ENCODE data around the gene TMEM223.
"Not testable (repeated sequence)": the region's sequence is repeated elsewhere in the genome, so short reads cannot be mapped to it uniquely, and the experiment has no call there.

The TMEM223 gene

DNA sequence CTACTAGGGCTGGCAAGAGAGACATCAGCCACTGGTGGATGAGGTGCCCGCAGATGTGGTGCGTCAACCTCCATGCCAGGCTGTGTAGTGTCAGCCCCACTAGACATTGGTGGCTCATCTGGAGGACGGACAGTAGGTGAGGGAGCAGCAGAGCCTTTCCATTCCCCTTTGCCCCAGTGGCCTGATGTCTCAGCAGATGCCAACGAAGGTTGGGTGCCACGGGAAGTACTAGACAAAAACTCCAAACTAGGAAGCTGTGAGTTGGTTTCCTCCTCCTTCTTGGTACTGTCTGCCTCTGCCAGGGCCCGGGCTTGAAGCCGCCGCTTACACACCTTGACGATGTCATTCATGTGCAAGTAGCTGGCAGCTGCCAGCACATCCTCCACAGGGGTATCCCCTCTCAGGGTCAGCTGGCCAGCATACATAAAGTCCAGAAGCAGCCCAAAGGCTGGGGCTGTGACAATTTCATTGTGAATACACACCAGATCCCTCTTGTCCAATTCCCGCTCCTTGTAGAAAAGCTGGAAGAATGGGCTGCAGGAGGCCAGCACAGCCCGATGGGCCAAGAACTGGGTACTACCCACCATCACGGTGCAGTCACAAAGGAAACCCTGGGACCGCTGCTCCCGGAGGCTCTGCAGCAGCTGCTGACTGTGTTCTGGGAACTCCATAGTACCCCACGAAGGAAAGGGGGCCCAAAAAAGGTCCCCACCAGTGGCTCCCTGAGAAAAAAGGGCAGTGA lies 38.6 kb downstream of the TMEM223 start:
- H3K4me3 ChIP-seq (ENCODE audit: control insufficient read depth, low read depth, low read length) = peak overlapping the region; percentile 97
- no peak for DNase-seq (ENCODE audit: low read depth)
- TF ChIP-seq, protein P1, sequence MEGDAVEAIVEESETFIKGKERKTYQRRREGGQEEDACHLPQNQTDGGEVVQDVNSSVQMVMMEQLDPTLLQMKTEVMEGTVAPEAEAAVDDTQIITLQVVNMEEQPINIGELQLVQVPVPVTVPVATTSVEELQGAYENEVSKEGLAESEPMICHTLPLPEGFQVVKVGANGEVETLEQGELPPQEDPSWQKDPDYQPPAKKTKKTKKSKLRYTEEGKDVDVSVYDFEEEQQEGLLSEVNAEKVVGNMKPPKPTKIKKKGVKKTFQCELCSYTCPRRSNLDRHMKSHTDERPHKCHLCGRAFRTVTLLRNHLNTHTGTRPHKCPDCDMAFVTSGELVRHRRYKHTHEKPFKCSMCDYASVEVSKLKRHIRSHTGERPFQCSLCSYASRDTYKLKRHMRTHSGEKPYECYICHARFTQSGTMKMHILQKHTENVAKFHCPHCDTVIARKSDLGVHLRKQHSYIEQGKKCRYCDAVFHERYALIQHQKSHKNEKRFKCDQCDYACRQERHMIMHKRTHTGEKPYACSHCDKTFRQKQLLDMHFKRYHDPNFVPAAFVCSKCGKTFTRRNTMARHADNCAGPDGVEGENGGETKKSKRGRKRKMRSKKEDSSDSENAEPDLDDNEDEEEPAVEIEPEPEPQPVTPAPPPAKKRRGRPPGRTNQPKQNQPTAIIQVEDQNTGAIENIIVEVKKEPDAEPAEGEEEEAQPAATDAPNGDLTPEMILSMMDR (conservative IDR thresholded peaks at IDR 0.05; ENCODE audit: control insufficient read depth, insufficient read depth, low read depth, low read length) = no peak

DNA sequence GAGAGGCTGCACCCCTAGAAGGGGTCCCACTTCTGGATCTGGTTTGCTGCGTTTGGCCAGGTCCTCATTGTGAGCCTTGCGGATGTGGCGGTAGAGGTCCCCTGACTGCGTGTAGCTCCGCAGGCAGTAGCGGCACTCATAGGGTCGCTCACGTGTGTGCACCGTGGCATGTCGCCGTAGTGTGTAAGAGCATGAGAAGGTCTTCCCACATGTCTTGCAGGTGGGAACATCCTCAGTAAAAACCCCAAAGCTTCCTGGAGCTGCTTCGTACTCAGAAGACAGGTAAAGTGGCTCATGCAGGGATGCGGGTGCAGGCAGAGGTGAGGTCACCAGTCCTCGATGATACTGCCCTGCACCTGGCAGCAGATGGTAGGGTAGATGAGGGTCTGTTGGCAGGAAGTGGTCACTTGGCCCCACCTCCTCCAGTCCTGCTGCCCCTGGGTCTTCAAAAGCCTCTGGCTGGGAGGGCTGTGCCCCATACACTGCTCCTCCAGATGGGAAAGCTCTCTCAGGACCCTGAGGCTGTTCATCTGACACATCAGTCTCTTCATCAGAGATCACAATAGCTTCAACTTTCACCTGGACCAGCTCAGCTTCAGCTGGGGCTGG lies 39.5 kb downstream of the TMEM223 start:
- DNase-seq (ENCODE audit: low read depth) = no peak
- H3K4me3 ChIP-seq (ENCODE audit: control insufficient read depth, low read depth, low read length) = no peak overlapping the region
- TF ChIP-seq, protein P1 (conservative IDR thresholded peaks at IDR 0.05; ENCODE audit: control insufficient read depth, insufficient read depth, low read depth, low read length) = no peak

DNA sequence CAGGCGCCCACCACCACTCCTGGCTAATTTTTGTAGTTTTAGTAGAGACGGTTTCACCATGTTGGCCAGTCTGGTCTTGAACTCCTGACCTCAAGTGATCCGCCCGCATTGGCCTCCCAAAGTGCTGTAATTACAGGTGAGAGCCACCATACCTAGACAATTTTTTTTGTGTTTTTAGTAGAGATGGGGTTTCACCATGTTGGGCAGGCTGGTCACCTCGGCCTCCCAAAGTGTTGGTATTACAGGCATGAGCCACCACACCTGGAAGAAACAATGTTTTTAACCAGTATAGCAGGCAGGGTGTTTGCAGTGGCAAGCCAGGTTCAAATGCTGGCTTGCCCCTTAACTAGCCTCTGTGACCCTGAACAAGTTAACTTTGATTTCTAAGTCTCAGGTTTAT lies 41.9 kb downstream of the TMEM223 start:
- H3K4me3 ChIP-seq (ENCODE audit: control insufficient read depth, low read depth, low read length); DNase-seq (ENCODE audit: low read depth): not testable (repeated sequence)

- H3K4me3 ChIP-seq (ENCODE audit: control insufficient read depth, low read depth, low read length) = no peak overlapping the region
- TF ChIP-seq, protein P1 (conservative IDR thresholded peaks at IDR 0.05; ENCODE audit: control insufficient read depth, insufficient read depth, low read depth, low read length) = no peak
- DNase-seq (ENCODE audit: low read depth) = no peak
These were observed 44.2 kb downstream of the TMEM223 start for GRCh38 chr11:62747475-62748160.

Measured in fibroblast of mammary gland (primary cell).